ENCODE data around the gene SURF2. TPM values are rescaled to one million over a fixed set of nuclear protein-coding genes. Genes with fewer than 3 reads are reported as not detected.

SURF2 gene
- total RNA-seq, 1 donor from 2014 or later = 12.0 TPM

DNA sequence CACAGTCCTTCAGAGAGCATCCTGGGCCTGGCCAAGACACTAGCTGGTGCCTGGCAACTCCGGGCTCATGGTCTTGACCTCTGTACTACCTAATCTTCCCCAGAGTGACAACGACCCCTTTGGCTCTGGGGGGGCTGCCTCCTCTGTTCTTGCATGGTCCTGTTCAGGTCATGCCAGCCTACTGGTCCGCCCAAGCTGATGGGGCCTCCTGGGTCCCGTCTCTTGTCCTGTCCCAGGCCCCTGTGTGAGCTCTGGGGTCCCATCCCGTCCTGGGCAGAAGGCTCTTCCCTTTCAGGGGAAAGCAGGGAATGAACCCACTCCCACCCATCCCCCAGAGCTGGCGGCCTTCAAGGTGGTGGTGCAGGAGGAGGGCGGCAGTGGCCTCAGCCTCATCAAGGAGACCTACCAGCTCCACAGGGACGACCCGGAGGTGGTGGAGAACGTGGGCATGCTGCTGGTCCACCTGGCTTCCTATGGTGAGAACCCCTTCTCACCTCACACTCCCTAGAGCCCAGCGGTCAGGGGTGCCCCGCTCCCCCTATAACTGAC, 48.2 kb downstream of the SURF2 start:
- H3K4me1 ChIP-seq = no peaks in the 10 kb centered on the region
- no peaks in the 10 kb centered on the region for H3K9me3 ChIP-seq
- H3K4me3 ChIP-seq = no peak overlapping the region
- intact Hi-C loops (cut with DNase I) = loop anchor here (5.0 kb wide), 1 partner anchor 78 kb away; no protein-coding TSS in a partner anchor
- TF ChIP-seq, protein P1, sequence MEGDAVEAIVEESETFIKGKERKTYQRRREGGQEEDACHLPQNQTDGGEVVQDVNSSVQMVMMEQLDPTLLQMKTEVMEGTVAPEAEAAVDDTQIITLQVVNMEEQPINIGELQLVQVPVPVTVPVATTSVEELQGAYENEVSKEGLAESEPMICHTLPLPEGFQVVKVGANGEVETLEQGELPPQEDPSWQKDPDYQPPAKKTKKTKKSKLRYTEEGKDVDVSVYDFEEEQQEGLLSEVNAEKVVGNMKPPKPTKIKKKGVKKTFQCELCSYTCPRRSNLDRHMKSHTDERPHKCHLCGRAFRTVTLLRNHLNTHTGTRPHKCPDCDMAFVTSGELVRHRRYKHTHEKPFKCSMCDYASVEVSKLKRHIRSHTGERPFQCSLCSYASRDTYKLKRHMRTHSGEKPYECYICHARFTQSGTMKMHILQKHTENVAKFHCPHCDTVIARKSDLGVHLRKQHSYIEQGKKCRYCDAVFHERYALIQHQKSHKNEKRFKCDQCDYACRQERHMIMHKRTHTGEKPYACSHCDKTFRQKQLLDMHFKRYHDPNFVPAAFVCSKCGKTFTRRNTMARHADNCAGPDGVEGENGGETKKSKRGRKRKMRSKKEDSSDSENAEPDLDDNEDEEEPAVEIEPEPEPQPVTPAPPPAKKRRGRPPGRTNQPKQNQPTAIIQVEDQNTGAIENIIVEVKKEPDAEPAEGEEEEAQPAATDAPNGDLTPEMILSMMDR (IDR thresholded peaks at IDR 0.05) = no peak
- ATAC-seq (no peak), DNase-seq (no peak)
- peaks cover 50% of the 10 kb centered on the region for H3K36me3 ChIP-seq
- no peaks in the 10 kb centered on the region for H3K27me3 ChIP-seq
- H3K27ac ChIP-seq = no peak overlapping the region

DNA sequence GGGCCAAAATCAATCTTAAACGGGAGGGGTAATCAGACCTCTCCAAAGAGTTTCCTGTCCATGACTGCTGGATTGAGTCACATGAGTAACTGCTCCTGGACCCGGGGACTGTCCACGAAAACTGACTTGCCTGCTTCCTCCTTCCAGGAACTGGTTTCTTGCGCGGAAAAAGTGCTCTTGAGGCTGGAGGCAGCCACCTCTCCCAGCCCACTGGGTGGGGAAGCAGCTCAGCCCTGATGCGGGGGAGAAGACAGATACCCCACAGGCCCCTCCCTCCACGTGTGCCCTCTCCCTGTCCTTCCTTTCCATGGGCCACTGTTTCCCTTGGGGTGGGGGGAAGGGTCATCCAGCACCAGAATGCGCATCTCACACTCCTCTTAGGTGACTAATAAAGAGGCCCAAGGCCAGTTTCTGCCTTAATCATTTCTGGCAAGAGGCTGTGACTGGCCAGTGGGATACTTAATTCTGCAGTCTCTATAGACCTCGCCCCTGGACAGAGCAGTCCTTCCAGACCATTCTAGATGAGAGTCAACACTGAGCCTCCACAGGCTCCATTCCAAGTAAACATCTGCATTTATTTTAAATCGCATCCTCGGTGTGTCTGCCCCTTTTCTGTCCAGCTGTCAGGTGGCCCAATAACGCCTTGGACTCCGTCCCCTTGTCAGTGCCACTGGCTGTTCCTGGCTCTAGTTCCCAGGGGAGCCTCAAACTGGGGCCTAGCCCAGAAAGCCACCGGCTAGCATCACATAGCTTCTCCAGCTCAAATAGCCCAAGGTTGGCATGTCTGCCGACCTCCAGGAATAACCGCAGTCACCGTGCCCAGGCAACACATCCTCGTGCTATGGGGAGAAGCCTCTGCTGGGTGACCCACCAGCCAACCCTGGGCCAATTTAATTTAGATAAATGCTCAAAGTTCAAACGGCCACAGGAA, 49.4 kb downstream of the SURF2 start:
- no peaks in the 10 kb centered on the region for H3K9me3 ChIP-seq
- TF ChIP-seq, protein P1 (IDR thresholded peaks at IDR 0.05) = no peak
- no peak overlapping the region for H3K4me3 ChIP-seq
- peaks cover 62% of the 10 kb centered on the region for H3K36me3 ChIP-seq
- ATAC-seq (no peak), DNase-seq (no peak)
- H3K27ac ChIP-seq = no peak overlapping the region
- H3K27me3 ChIP-seq = no peaks in the 10 kb centered on the region
- H3K4me1 ChIP-seq = no peaks in the 10 kb centered on the region
- intact Hi-C loops (cut with DNase I) = loop anchor here (5.0 kb wide), 1 partner anchor 77 kb away; no protein-coding TSS in a partner anchor

DNA sequence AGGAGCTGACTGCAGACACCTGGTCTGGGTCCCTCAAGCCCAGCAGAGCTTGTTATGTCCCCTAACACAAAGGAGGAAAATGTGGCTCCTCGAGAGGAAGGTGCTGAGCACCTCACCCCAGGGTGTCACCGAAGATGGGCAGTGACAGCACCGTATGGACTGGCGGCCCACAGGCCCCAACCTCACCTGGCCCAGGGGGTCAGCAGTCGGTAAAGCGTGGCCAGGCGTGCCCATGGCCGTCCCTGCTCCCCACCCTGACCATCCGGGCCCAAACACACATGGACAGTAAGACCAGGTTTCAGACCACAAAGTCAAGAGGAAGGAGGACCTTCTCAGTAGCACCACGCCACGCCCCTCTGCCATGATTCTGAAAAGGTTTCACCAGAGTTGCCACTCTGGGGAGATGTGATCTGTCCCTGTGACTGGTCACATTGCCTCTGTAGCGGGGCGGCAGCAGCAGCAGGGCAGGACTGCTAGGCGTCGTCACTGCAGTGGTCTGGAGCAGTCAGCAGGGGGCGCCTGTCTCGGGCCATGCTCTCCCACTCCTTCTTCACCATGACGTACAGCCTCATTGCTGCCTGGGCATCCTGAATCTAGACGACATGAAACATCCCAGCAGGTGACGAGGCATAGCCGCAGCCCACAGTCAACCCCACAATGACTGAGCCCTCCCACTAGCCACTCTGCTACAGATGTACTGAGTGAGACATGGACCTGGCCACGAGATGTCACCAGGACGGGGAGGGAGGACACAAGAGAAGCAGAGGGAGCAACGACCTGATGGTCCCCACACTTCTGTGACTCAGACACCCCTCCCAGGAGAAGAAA, 50.3 kb downstream of the SURF2 start:
- TF ChIP-seq, protein P1 (IDR thresholded peaks at IDR 0.05) = peak; percentile 93
- intact Hi-C loops (cut with DNase I) = loop anchor here (5.0 kb wide), 1 partner anchor 76 kb away; no protein-coding TSS in a partner anchor
- Histone ChIP-seq H3K27me3 (no peaks in the 10 kb centered on the region), H3K9me3 (no peaks in the 10 kb centered on the region), H3K4me1 (no peaks in the 10 kb centered on the region), H3K27ac (no peak overlapping the region), H3K36me3 (peaks cover 70% of the 10 kb centered on the region), H3K4me3 (no peak overlapping the region)
- peak; percentile 89 for DNase-seq
- peak; percentile 92 for ATAC-seq

DNA sequence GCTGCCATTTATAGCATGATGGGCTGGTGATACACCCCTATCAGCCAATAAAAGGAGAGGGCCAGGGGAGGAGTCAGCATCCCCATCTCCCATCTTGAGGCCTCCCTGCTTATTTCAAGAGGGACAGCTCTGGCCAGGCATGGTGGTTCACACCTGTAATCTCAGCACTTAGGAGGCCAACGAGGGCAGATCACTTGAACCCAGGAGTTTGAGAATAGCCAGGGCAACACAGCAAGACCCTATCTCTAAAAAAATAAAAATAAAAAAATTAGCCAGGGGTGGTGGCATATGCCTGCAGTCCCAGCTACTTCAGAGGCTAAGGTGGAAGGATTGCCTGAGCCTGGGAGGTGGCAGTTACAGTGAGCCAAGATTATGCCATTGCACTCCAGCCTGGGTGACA, 51.7 kb downstream of the SURF2 start:
- no peaks in the 10 kb centered on the region for H3K27me3 ChIP-seq
- DNase-seq (no peak), ATAC-seq (no peak)
- no peaks in the 10 kb centered on the region for H3K9me3 ChIP-seq
- H3K36me3 ChIP-seq = peaks cover 83% of the 10 kb centered on the region
- H3K4me1 ChIP-seq = no peaks in the 10 kb centered on the region
- no peak overlapping the region for H3K4me3 ChIP-seq
- TF ChIP-seq, protein P1 (IDR thresholded peaks at IDR 0.05) = no peak
- H3K27ac ChIP-seq = no peak overlapping the region
- intact Hi-C loops (cut with DNase I) = loop anchor here (5.0 kb wide), 1 partner anchor 74 kb away; no protein-coding TSS in a partner anchor

Other genes with a start within 250 kb of the SURF2 start
- 66.3 TPM for gene RALGDS, start 235.3 kb upstream of the SURF2 start, total RNA-seq
- gene GBGT1, start 192.6 kb upstream of the SURF2 start, total RNA-seq = 27.4 TPM
- gene OBP2B, start 147.3 kb upstream of the SURF2 start, total RNA-seq = not detected
- gene ABO, start 81.3 kb upstream of the SURF2 start, total RNA-seq = 16.8 TPM
- 15.9 TPM for gene SURF6, start 20.4 kb upstream of the SURF2 start, total RNA-seq
- gene MED22, start 8.4 kb upstream of the SURF2 start, total RNA-seq = 25.8 TPM
- gene RPL7A, start 8.3 kb upstream of the SURF2 start, total RNA-seq = 1,380 TPM
- 43.9 TPM for gene SURF1, start 63 bp upstream of the SURF2 start, total RNA-seq
- 142 TPM for gene SURF4, start 19.5 kb downstream of the SURF2 start, total RNA-seq
- 1.2 TPM for gene STKLD1, start 19.8 kb downstream of the SURF2 start, total RNA-seq
- 22.6 TPM for gene REXO4, start 61.5 kb downstream of the SURF2 start, total RNA-seq
- 2.0 TPM for gene ADAMTS13, start 65.8 kb downstream of the SURF2 start, total RNA-seq
- gene CACFD1, start 103.4 kb downstream of the SURF2 start, total RNA-seq = 39.8 TPM
- 11.4 TPM for gene SLC2A6, start 122.5 kb downstream of the SURF2 start, total RNA-seq
- not detected for gene MYMK, start 168.4 kb downstream of the SURF2 start, total RNA-seq
- gene ADAMTSL2, start 178.2 kb downstream of the SURF2 start, total RNA-seq = 17.4 TPM

Measured in upper lobe of right lung (tissue), 1 donor.